ENCODE measurements around the gene CLCN5.
A peak's percentile ranks its signal among the peaks of the same experiment; 100 is the strongest.

CLCN5 gene

DNA sequence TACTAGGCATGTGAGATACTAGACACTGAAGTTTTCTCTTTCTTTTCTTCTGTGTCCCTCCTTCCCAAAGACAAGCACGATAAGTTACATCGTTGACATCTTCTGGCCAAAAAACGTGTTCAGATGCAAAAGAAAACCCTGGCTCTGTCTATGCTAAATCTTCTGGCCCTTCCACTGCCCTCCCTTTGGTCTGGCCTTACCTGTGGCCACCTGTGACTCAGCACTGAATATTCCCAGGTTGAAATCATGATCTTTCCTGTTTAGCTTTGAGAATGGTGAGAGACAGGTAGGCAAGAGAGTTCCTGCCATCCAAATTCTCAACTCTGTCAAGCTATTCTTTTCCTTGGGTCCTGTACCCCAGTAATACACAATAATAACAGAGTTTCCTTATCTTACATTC lies 12.3 kb downstream of the CLCN5 start:
- no peak overlapping the region for H3K4me3 ChIP-seq (ENCODE audit: low read length)
- H3F3A ChIP-seq (ENCODE audit: insufficient read depth, low read length), result no peaks in the 10 kb centered on the region
- no peaks in the 10 kb centered on the region for H3K9me3 ChIP-seq (replicated peaks; ENCODE audit: insufficient read depth, low read length)
- no peak for DNase-seq
- no peaks in the 10 kb centered on the region for H3K27me3 ChIP-seq (replicated peaks; ENCODE audit: insufficient read depth, low read length)
- no peak overlapping the region for H3K27ac ChIP-seq (ENCODE audit: low read length)
- no peaks in the 10 kb centered on the region for H4K20me1 ChIP-seq (ENCODE audit: insufficient read depth, low read length)
- no peak overlapping the region for H2AFZ ChIP-seq (ENCODE audit: low read length)
- H3K9ac ChIP-seq (ENCODE audit: low read length), result no peak overlapping the region
- H3K4me1 ChIP-seq (ENCODE audit: low read length), result no peaks in the 10 kb centered on the region
- H3K36me3 ChIP-seq (replicated peaks; ENCODE audit: insufficient read depth, low read length), result no peaks in the 10 kb centered on the region
- H3K79me2 ChIP-seq (ENCODE audit: low read length), result no peaks in the 10 kb centered on the region
- no peaks in the 10 kb centered on the region for H3K9me2 ChIP-seq (replicated peaks; ENCODE audit: insufficient read depth, low read length)
- TF ChIP-seq EZH2 (optimal IDR thresholded peaks at IDR 0.05; ENCODE audit: low read depth, low read length) (no peak), EZH2phosphoT487 (IDR thresholded peaks at IDR 0.05; ENCODE audit: low read length) (no peak)
- TF ChIP-seq, protein P1, sequence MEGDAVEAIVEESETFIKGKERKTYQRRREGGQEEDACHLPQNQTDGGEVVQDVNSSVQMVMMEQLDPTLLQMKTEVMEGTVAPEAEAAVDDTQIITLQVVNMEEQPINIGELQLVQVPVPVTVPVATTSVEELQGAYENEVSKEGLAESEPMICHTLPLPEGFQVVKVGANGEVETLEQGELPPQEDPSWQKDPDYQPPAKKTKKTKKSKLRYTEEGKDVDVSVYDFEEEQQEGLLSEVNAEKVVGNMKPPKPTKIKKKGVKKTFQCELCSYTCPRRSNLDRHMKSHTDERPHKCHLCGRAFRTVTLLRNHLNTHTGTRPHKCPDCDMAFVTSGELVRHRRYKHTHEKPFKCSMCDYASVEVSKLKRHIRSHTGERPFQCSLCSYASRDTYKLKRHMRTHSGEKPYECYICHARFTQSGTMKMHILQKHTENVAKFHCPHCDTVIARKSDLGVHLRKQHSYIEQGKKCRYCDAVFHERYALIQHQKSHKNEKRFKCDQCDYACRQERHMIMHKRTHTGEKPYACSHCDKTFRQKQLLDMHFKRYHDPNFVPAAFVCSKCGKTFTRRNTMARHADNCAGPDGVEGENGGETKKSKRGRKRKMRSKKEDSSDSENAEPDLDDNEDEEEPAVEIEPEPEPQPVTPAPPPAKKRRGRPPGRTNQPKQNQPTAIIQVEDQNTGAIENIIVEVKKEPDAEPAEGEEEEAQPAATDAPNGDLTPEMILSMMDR (IDR thresholded peaks at IDR 0.05; ENCODE audit: low read length), result no peak
- H3K4me2 ChIP-seq (ENCODE audit: low read depth, low read length), result no peak overlapping the region

DNA sequence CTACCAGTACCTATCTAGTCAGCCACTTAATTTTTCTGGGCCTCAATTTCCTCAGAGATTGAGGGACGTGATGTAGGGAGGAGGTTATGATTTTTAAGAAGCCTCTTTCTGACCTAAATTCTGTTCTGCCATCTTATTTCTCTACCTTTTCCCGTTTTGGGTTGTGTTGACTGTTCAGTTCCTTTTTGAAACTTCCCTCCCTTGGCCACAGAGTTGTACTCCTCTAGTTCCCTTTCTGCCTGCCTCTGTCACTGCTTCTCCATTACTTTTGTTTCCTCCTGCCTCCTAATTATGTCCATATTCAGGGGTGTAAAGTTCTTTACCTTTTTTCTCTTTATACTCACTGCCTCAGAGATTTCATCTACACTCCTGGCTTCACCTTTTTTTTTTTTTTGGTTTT lies 25.4 kb downstream of the CLCN5 start:
- Histone ChIP-seq H3K79me2 (ENCODE audit: low read length) (no peaks in the 10 kb centered on the region), H3K4me2 (ENCODE audit: low read depth, low read length) (no peak overlapping the region; the same call in 1 of the 2 replicates)

DNA sequence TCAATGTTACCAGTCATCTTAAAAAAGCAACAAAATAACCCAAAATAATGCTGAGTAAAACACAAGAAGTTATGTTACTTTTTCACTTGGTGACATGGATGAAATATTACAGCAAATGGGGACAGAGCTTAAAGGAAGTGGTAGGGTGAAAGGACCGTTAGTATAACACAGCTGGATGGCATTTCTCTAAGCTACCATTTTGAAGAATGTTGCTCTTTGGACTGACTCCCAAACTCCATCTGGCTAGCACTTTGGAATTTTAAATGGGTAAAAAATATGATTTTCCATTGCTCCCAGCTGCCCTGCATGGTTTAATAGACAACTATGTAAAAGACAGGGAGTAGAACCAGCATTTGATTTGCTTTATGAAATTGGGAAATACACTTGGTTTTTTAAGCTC lies 27.6 kb downstream of the CLCN5 start:
- H2AFZ ChIP-seq (ENCODE audit: low read length), result no peak overlapping the region
- TF ChIP-seq EZH2 (optimal IDR thresholded peaks at IDR 0.05; ENCODE audit: low read depth, low read length) (no peak), EZH2phosphoT487 (IDR thresholded peaks at IDR 0.05; ENCODE audit: low read length) (no peak)
- TF ChIP-seq, protein P1 (IDR thresholded peaks at IDR 0.05; ENCODE audit: low read length), result no peak
- H3K4me1 ChIP-seq (ENCODE audit: low read length), result peaks cover 8% of the 10 kb centered on the region; the same call in 1 of the 2 replicates
- no peak overlapping the region for H3K4me3 ChIP-seq (ENCODE audit: low read length)
- H3F3A ChIP-seq (ENCODE audit: insufficient read depth, low read length), result no peaks in the 10 kb centered on the region
- no peaks in the 10 kb centered on the region for H3K9me3 ChIP-seq (replicated peaks; ENCODE audit: insufficient read depth, low read length)
- H3K36me3 ChIP-seq (replicated peaks; ENCODE audit: insufficient read depth, low read length), result no peaks in the 10 kb centered on the region
- no peaks in the 10 kb centered on the region for H3K9me2 ChIP-seq (replicated peaks; ENCODE audit: insufficient read depth, low read length)
- H4K20me1 ChIP-seq (ENCODE audit: insufficient read depth, low read length), result no peaks in the 10 kb centered on the region
- no peak overlapping the region for H3K9ac ChIP-seq (ENCODE audit: low read length)
- DNase-seq, result no peak
- no peaks in the 10 kb centered on the region for H3K79me2 ChIP-seq (ENCODE audit: low read length)
- H3K4me2 ChIP-seq (ENCODE audit: low read depth, low read length), result no peak overlapping the region
- H3K27ac ChIP-seq (ENCODE audit: low read length), result no peak overlapping the region
- no peaks in the 10 kb centered on the region for H3K27me3 ChIP-seq (replicated peaks; ENCODE audit: insufficient read depth, low read length)

More for the DNA sequence above, 25.4 kb downstream of the CLCN5 start:
- peaks cover 8% of the 10 kb centered on the region; the same call in 1 of the 2 replicates for H3K4me1 ChIP-seq (ENCODE audit: low read length)
- H3F3A ChIP-seq (ENCODE audit: insufficient read depth, low read length), result no peaks in the 10 kb centered on the region
- H3K27ac ChIP-seq (ENCODE audit: low read length), result peak overlapping the region; percentile 1; the same call in 1 of the 2 replicates
- no peak overlapping the region for H2AFZ ChIP-seq (ENCODE audit: low read length)
- H3K9ac ChIP-seq (ENCODE audit: low read length), result no peak overlapping the region
- H3K9me3 ChIP-seq (replicated peaks; ENCODE audit: insufficient read depth, low read length), result no peaks in the 10 kb centered on the region
- no peak for DNase-seq
- no peaks in the 10 kb centered on the region for H3K27me3 ChIP-seq (replicated peaks; ENCODE audit: insufficient read depth, low read length)
- no peak overlapping the region for H3K4me3 ChIP-seq (ENCODE audit: low read length)
- TF ChIP-seq, protein P1 (IDR thresholded peaks at IDR 0.05; ENCODE audit: low read length), result no peak
- no peak for TF ChIP-seq EZH2 (optimal IDR thresholded peaks at IDR 0.05; ENCODE audit: low read depth, low read length)
- no peak for TF ChIP-seq EZH2phosphoT487 (IDR thresholded peaks at IDR 0.05; ENCODE audit: low read length)
- no peaks in the 10 kb centered on the region for H3K9me2 ChIP-seq (replicated peaks; ENCODE audit: insufficient read depth, low read length)
- no peaks in the 10 kb centered on the region for H4K20me1 ChIP-seq (ENCODE audit: insufficient read depth, low read length)
- H3K36me3 ChIP-seq (replicated peaks; ENCODE audit: insufficient read depth, low read length), result no peaks in the 10 kb centered on the region
